Endothelial cell of umbilical vein (primary cell): ENCODE measurements around the gene SLC25A21. TPM values are rescaled to one million over a fixed set of nuclear protein-coding genes. Genes with fewer than 3 reads are reported as not detected.

Experiments
- BruUV-seq: library from RNA; stranded (reverse); fragments of 400-500 nt; replicated peaks from 2 replicates; lab custom pipeline; 2021; lab: Mats Ljungman, UMichigan
- CTCF ChIA-PET: fragments of 300-600, 350-600 bp; sonication (Branson Sonifier 250); formaldehyde crosslinking; loops from one replicate; lab custom pipeline; 2021; ENCODE audit warnings: antibody characterized with exemption, inconsistent platforms; lab: Charles Lee
- POLR2A ChIA-PET: fragments of 300-600, 350-600 bp; sonication (Branson Sonifier 250); formaldehyde crosslinking; loops from one replicate; lab custom pipeline; 2021; ENCODE audit warnings: antibody characterized with exemption, inconsistent platforms; lab: Charles Lee
- DNase-seq: peaks from one replicate; pipeline ENCODE4 v3.0.0-alpha.2; 2011; ENCODE audit warnings: low read depth, low spot score
- FAIRE-seq: peaks from 2 replicates; lab custom pipeline; 2011; peaks lifted over from hg19 to GRCh38; lab: Jason Lieb, UNC
- H2AFZ ChIP-seq: 2 replicates; pipeline ENCODE4 v1.6.0; 2012; ENCODE audit warnings: low read depth, low read length, control low read depth, inconsistent platforms
- H3K27ac ChIP-seq: 2 replicates; pipeline ENCODE4 v1.5.1; 2011; ENCODE audit warnings: low read depth, mild to moderate bottlenecking, control low read depth, low read length, moderate library complexity; ENCODE audit not compliant: insufficient read depth
- H3K27me3 ChIP-seq, 2 experiments: 2 replicates each; pipeline versions ENCODE4 v1.6.0 to v1.6.1; 2011; ENCODE audit warnings: low read length in 2 of 2, mixed read lengths in 1 of 2; ENCODE audit not compliant: control insufficient read depth in 2 of 2, insufficient read depth in 2 of 2
- H3K36me3 ChIP-seq, 2 experiments: 2 replicates in 1 of 2; 3 replicates in 1 of 2; pipeline ENCODE4 v1.5.1; 2011; ENCODE audit warnings: low read length in 2 of 2, mild to moderate bottlenecking in 1 of 2, moderate library complexity in 1 of 2; ENCODE audit not compliant: control insufficient read depth in 2 of 2, insufficient read depth in 2 of 2; ENCODE audit errors: extremely low read depth in 1 of 2
- H3K4me1 ChIP-seq: 3 replicates; pipeline ENCODE4 v1.5.1; 2011; ENCODE audit warnings: mild to moderate bottlenecking, low read length; ENCODE audit not compliant: control insufficient read depth, insufficient read depth; ENCODE audit errors: extremely low read depth
- H3K4me2 ChIP-seq: 2 replicates; pipeline ENCODE4 v1.6.1; 2011; ENCODE audit warnings: low read length, control low read depth, mixed read lengths; ENCODE audit not compliant: insufficient read depth
- H3K4me3 ChIP-seq, 3 experiments: fragments of 200-600 bp in 1 of 3; sonication (generic), shearing (Covaris generic) in 1 of 3; replicated peaks in 1 of 3; 2 replicates each; pipeline ENCODE4 v1.5.1; 2011 to 2016; ENCODE audit warnings: control low read depth in 3 of 3, low read length in 3 of 3, mild to moderate bottlenecking in 2 of 3, inconsistent platforms in 1 of 3, low read depth in 1 of 3, moderate library complexity in 1 of 3; ENCODE audit not compliant: insufficient read depth in 1 of 3
- H3K79me2 ChIP-seq: 2 replicates; pipeline ENCODE4 v1.6.0; 2012; ENCODE audit warnings: low read length, inconsistent platforms; ENCODE audit not compliant: control insufficient read depth, insufficient read depth
- H3K9ac ChIP-seq: replicated peaks from 2 replicates; pipeline ENCODE3; 2011; ENCODE audit warnings: low read length, control low read depth; ENCODE audit not compliant: insufficient read depth; ENCODE audit errors: extremely low read depth
- H3K9me1 ChIP-seq: replicated peaks from 3 replicates; pipeline ENCODE4 v1.6.0; 2011; ENCODE audit warnings: mild to moderate bottlenecking, low read length; ENCODE audit not compliant: control insufficient read depth, insufficient read depth; ENCODE audit errors: extremely low read depth
- H3K9me3 ChIP-seq: replicated peaks from 2 replicates; pipeline ENCODE4 v1.5.1; 2012; ENCODE audit warnings: low read length, inconsistent platforms; ENCODE audit not compliant: control insufficient read depth, insufficient read depth
- H4K20me1 ChIP-seq: replicated peaks from 2 replicates; pipeline ENCODE3; 2011; ENCODE audit warnings: mild to moderate bottlenecking, low read length; ENCODE audit not compliant: control insufficient read depth, insufficient read depth; ENCODE audit errors: extremely low read depth
- EZH2 ChIP-seq: IDR thresholded peaks from 2 replicates; pipeline ENCODE4 v1.6.1; 2012; ENCODE audit warnings: borderline replicate concordance, low read depth, mild to moderate bottlenecking, moderate library complexity, low read length, inconsistent platforms; ENCODE audit not compliant: severe bottlenecking
- FOS ChIP-seq: IDR thresholded peaks from 2 replicates; pipeline ENCODE4 v1.6.1; 2011; ENCODE audit warnings: mild to moderate bottlenecking, low read length, moderate library complexity, borderline replicate concordance; ENCODE audit not compliant: insufficient read depth
- GATA2 ChIP-seq: IDR thresholded peaks from 2 replicates; pipeline ENCODE4 v1.7.0; 2011; ENCODE audit warnings: low read depth, mild to moderate bottlenecking, moderate library complexity, mixed read lengths, low read length; ENCODE audit not compliant: insufficient read length, insufficient read depth
- JUN ChIP-seq: IDR thresholded peaks from 2 replicates; pipeline ENCODE4 v1.6.1; 2011; ENCODE audit warnings: borderline replicate concordance, low read depth; ENCODE audit not compliant: insufficient read length, insufficient read depth
- MAX ChIP-seq: IDR thresholded peaks from 2 replicates; pipeline ENCODE4 v1.6.1; 2011; ENCODE audit not compliant: insufficient read depth, insufficient read length
- MYC ChIP-seq: IDR thresholded peaks from one replicate; pipeline ENCODE4 v1.6.1; 2011; ENCODE audit warnings: mild to moderate bottlenecking, low read depth, low read length
- POLR2A ChIP-seq: IDR thresholded peaks from 2 replicates; pipeline ENCODE4 v1.6.1; 2012; ENCODE audit warnings: low read depth, mild to moderate bottlenecking, control low read depth, low read length
- POLR2AphosphoS5 ChIP-seq: IDR thresholded peaks from 2 replicates; pipeline ENCODE4 v1.6.1; 2012; ENCODE audit warnings: low read depth, mild to moderate bottlenecking, control low read depth, low read length, moderate library complexity; ENCODE audit not compliant: insufficient read depth
- dilution Hi-C: fragments of 300-500 bp; cut with MboI; formaldehyde crosslinking; loops from one replicate; pipeline ENCODE4 v1.15.0; 2019; ENCODE audit warnings: low sequenced_read_pairs; ENCODE audit not compliant: extremely low pct_ligation_motif_present
- intact Hi-C: fragments of 100-400 bp; cut with micrococcal nuclease; formaldehyde crosslinking; loops from one replicate; pipeline ENCODE4 v1.10.0; 2022
- polyA plus RNA-seq, 4 experiments: library from polyadenylated mRNA; depleted of rRNA in 3 of 4; stranded (reverse) in 3 of 4; unstranded in 1 of 4; fragments of >200 nt; gene quantifications; 2 replicates each; pipeline versions ENCODE4 v1.2.1 to v1.2.3, GENCODE V29; 2011 to 2012; ENCODE audit warnings: missing spikeins in 1 of 4
- total RNA-seq: library from RNA; stranded (reverse); gene quantifications from 2 replicates; pipeline ENCODE4 v1.2.3, GENCODE V29; 2021
- TF ChIP-seq, protein P1 (sequence below), 2 donors: IDR thresholded peaks; 1 replicate in 1 of 2; 2 replicates in 1 of 2; pipeline ENCODE4 v1.5.1; 2011; ENCODE audit warnings: low read length in 2 of 2, mild to moderate bottlenecking in 2 of 2, moderate library complexity in 2 of 2, control low read depth in 1 of 2, inconsistent platforms in 1 of 2, low read depth in 1 of 2; ENCODE audit not compliant: insufficient read depth in 1 of 2; ENCODE audit errors: extremely low read depth in 1 of 2

Gene SLC25A21
- total and polyA plus RNA-seq, 2 donors (not counting 3 experiments of a cell fraction or from before 2014, with no cell fraction given): 0.98 to 1.4 TPM

DNA sequence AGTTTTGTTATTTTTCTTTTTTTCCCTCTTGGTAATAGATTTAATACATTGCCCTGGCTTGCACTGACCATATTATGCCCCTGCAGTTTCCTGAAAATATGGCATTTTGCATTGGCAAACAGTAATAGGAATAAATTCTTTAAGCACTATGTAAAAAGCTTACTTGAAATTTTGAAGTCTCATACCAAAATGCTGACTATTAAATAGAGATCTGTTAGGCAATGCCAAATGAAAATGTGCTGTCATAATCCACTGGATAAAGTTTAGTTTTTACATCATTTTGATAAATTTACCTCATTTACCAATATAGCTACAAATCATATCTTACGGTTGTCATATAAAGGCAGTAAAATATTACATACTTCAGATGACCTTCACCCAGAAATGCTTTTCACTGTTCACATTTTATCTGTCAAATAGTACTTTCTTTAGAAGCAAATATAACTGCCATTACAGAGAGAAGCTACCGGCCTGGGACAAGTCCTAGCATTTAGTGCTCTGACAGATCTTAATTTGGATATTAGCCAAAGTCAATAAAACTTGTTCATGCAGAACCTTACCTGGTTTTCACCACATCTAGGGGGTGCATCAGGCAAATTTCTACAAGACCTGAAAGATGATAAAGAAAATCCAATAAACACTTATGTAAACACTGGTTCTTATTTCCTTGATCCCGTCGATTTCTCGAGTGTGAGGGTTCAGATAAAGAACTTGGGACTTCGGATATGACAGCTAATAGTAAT is 297.8 kb downstream of the SLC25A21 start:
- intact Hi-C loops: no loop called here
- H3K9ac ChIP-seq: no peak overlapping the region
- no peaks in the 10 kb centered on the region for H3K79me2 ChIP-seq
- ChIA-PET CTCF (interaction anchor here (1.0 kb wide), 1 partner anchor 12 kb away, joined by 4 read pairs; no protein-coding TSS in a partner anchor), POLR2A (no interaction called here)
- no peaks in the 10 kb centered on the region for H3K36me3 ChIP-seq
- DNase-seq (no peak), FAIRE-seq (no peak)
- H3K27ac ChIP-seq: no peak overlapping the region
- H3K4me2 ChIP-seq: no peak overlapping the region
- no peaks in the 10 kb centered on the region for H3K27me3 ChIP-seq
- no peaks in the 10 kb centered on the region for H3K4me1 ChIP-seq
- BruUV-seq: no TSS peak
- H2AFZ ChIP-seq: no peak overlapping the region
- H3K9me3 ChIP-seq: no peaks in the 10 kb centered on the region
- dilution Hi-C loops: no loop called here
- no peaks in the 10 kb centered on the region for H3K9me1 ChIP-seq
- H3K4me3 ChIP-seq: no peak overlapping the region
- H4K20me1 ChIP-seq: no peaks in the 10 kb centered on the region
- TF ChIP-seq, protein P1, sequence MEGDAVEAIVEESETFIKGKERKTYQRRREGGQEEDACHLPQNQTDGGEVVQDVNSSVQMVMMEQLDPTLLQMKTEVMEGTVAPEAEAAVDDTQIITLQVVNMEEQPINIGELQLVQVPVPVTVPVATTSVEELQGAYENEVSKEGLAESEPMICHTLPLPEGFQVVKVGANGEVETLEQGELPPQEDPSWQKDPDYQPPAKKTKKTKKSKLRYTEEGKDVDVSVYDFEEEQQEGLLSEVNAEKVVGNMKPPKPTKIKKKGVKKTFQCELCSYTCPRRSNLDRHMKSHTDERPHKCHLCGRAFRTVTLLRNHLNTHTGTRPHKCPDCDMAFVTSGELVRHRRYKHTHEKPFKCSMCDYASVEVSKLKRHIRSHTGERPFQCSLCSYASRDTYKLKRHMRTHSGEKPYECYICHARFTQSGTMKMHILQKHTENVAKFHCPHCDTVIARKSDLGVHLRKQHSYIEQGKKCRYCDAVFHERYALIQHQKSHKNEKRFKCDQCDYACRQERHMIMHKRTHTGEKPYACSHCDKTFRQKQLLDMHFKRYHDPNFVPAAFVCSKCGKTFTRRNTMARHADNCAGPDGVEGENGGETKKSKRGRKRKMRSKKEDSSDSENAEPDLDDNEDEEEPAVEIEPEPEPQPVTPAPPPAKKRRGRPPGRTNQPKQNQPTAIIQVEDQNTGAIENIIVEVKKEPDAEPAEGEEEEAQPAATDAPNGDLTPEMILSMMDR (IDR thresholded peaks at IDR 0.05; ENCODE audit: extremely low read depth in 1 of 2, insufficient read depth in 1 of 2, low read depth in 1 of 2, low read length in 2 of 2): no peak
- TF ChIP-seq MAX: no peak
- no peak for TF ChIP-seq EZH2
- TF ChIP-seq FOS: no peak
- no peak for TF ChIP-seq POLR2AphosphoS5
- TF ChIP-seq POLR2A: no peak
- TF ChIP-seq MYC: no peak
- no peak for TF ChIP-seq JUN
- no peak for TF ChIP-seq GATA2
